NCI-H2081 (cell line): Measurements from ENCODE around the gene TPSB2.
"Not testable (repeated sequence)": the region's sequence is repeated elsewhere in the genome, so short reads cannot be mapped to it uniquely, and the experiment has no call there.

ENCODE experiments used
- DNase-seq, 2 experiments: peaks; one replicate each; lab custom pipeline; 2025; lab: John Stamatoyannopoulos, UW

The TPSB2 gene

GRCh38 chr16:1199347-1200013, 30.5 kb downstream of the TPSB2 start:
- no peak for DNase-seq

- DNase-seq: not testable (repeated sequence)
Observed at GRCh38 chr16:1198671-1199346, 31.2 kb downstream of the TPSB2 start.

GRCh38 chr16:1198194-1198593, 31.8 kb downstream of the TPSB2 start:
- DNase-seq: no peak

- DNase-seq: peak; percentile 34 to 79
Observed at GRCh38 chr16:1197237-1197866, 32.6 kb downstream of the TPSB2 start.

GRCh38 chr16:1196494-1196893, 33.5 kb downstream of the TPSB2 start:
- DNase-seq: no peak

DNA sequence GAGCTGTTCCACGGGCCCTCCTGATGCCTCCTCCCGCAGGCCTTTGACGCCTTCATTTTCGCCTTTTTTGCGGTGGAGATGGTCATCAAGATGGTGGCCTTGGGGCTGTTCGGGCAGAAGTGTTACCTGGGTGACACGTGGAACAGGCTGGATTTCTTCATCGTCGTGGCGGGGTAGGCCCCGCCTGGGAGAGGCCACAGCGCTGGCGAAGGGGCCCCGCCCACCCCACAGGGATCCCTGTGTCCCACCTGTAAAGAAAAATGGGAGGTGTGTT, 34.7 kb downstream of the TPSB2 start:
- DNase-seq: no peak

DNA sequence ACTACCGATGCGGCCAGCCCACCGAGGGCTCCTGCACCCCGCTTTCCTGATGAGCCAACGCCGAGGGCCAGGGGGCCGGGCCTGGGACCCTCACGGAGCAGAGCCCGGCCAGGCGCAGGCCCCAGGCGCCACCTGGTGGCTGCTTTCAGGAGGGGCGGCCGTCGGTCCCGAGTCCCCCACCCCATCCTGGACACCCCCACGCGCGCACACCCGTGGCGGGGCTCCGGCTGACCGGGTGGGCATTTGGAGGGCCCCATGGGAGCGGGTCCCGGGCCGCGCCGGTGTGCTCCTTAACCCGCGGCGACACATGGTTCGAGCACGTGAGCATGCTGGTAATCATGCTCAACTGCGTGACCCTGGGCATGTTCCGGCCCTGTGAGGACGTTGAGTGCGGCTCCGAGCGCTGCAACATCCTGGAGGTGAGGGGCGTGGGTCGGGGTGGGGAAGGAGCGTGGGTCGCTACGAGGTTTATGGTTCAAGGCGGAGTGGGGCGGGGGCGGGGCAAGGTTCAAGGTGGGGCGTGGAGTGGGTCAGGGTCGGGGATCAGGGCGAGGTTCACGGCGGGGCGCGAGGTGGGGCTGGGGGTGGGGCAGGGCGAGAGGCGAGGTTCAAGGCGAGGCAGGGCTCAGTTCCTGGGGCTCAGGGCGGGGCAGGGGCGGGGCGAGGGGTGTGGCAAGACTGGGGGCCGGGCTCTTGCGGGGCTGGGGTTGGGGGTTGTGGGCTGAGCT, 35.2 kb downstream of the TPSB2 start:
- no peak for DNase-seq

- no peak for DNase-seq
Observed at GRCh38 chr16:1193825-1194581, 36.0 kb downstream of the TPSB2 start.

DNA sequence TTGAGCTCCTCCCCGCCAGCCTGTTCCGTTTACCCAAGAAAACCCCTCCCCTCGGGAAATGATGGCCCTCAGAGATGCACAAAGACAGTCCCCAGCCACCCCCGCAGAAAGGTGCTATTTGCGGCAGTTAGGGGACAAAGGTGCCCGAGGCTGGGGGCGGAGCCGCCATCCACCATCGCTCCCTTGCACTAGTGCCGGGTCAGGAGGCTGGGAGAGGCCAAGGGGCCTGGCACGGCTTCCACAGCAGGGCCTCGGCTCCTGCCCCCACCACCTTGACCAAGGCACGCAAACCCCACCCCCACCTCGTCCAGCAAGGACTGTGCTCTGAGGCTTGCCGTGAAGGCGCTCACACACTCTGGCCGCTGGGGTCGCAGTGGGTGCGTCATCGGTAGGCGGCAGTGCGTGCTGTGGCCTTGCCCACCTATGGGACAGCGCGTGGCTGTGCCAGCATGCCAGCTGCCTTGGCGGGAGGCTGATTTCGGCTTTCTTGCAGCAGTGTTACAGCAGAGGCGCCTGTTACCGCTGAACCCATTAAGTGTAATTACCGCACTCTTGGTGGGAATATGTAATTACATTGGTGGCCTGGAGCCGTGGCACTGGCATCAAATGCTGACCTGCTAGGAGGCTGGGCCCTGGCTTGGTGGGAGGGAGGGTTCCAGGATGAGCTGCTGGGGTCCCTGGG, 36.7 kb downstream of the TPSB2 start:
- DNase-seq: peak; percentile 36 to 82

DNA sequence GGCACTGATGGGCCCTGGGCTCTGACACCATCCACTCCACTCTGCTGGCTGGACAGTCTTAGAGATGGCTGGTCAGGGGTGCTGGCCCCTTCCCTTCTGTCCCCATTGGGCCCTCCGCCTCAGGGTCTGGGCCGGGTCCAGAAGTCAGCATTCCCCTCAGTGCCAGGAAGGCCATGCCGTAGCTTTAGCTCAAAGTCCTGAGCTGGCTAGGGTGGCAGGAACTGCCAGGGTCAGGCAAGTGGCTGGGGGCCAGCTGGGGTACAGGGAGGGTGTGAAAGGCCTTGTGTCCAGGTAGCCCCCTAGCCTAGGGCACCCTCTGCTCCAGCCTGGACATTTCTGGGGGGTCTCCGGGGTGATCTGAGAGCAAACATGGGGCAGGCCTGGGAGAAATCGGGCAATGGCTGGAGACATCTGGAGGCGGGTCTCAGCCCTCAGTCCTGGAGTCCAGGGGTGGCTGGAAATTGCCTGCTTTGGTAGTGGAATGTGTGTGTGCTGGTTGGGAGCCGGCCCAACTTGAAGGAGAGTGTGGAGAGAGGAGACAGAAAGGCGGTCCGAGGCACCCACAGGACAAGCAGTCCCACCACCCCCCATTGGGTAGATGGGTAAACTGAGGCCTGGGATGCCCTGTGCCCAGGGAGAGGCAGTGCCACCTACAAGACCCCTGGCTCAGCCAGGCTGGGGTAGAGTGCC, 37.5 kb downstream of the TPSB2 start:
- DNase-seq: no peak

GRCh38 chr16:1190789-1191188, 39.2 kb downstream of the TPSB2 start:
- not testable (repeated sequence) for DNase-seq

DNA sequence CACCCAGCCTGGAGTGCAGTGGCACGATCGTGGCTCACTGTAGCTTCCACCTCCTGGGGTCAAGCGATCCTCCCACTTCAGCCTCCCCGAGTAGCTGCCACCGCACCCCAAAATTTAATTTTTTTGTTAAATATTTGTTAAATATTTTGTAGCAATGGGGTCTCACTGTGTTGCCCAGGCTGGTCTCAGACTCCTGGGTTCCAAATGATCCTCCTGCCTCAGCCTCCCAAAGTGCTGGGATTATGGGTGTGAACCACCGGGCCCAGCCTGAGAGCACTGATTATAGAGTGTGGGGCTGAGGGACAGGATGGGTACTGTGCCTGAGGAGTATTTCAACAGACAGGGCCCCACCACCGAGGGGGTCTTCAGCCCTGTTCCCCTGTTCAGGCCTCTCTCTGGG, 40.5 kb downstream of the TPSB2 start:
- no peak for DNase-seq

- DNase-seq: no peak
Observed at GRCh38 chr16:1188432-1189189, 41.4 kb downstream of the TPSB2 start.

DNA sequence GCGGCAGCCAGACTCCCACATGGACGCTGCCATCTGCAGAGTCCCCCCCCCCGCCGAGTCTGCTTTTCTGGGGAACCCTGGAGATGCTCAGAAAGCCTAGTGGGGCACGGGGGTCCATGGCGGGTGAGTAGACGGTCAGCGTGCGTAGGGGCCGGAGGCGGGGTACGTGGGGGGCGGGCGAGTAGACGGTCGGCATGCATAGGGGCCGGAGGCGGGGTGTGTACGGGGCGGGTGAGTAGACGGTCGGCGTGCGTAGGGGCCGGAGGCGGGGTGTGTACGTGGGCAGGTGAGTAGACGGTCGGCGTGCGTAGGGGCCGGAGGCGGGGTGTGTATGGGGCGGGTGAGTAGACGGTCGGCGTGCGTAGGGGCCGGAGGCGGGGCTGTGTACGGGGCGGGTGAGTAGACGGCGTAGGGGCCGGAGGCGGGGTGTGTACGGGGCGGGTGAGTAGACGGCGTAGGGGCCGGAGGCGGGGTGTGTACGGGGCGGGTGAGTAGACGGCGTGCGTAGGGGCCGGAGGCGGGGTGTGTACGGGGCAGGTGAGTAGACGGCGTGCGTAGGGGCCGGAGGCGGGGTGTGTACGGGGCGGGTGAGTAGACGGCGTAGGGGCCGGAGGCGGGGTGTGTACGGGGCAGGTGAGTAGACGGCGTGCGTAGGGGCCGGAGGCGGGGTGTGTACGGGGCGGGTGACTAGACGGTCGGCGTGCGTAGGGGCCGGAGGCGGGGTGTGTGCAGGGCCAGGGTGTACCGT, 44.4 kb downstream of the TPSB2 start:
- not testable (repeated sequence) for DNase-seq

GRCh38 chr16:1184980-1185379, 45.0 kb downstream of the TPSB2 start:
- no peak for DNase-seq

DNA sequence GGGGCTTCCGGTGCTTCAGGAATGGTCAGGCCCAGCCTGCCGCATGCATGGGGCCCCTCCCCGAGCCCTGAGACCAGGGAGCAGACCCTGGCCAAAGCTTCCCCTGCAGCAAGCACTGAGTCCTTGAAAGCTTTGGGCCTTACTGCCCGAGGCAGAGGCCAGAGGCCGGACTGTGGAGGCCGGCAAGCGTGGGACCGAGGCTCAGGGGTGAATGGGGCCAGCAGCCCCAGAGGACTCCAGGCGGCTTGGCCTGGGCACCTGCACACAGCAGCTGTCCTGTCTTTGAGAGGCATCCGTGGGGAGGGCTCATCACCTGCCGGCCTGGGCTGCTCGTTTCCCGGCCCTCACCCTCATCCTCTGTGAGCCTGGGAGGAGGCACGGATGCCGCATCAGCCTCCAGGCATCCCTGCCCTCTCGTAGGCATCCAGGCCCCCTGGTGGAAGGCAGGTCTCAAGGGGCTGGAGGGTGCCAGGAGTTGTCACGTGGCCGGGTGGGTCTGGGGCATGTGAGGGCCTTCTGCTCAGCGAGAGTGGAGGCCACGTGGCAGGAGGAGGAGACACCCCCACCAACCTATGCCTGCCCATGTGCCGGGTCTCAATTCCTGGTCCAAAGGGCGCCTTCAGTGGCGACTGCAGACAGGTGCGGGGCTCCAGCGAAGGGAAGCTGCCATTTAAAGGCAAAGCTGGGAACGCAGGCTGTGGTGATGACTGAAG, 45.7 kb downstream of the TPSB2 start:
- no peak for DNase-seq

GRCh38 chr16:1182950-1183907, 46.8 kb downstream of the TPSB2 start:
- DNase-seq: no peak

DNA sequence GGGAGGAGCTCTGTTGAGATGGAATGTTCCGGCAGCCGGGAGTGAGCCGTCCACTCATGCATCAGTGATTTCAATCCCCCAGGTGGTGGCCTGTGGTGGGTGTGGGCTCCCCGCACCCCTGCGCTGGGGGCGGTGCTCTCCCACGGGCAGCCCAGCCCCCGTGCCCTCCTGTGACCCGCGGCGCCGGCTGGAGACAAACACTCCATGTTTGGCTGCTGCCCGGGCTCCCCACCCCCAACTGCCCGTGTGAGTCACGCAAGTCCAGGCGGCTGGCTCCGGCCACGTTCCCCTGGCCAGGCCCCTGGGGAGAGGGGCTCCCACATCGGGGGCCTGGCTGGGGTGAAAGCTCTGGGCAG, 47.7 kb downstream of the TPSB2 start:
- DNase-seq: no peak
